Prostate gland (tissue), 2 donors: Measurements from ENCODE around the gene FSTL5.

ENCODE experiments used
- POLR2A ChIP-seq: fragments of 450-650 bp; IDR thresholded peaks from one replicate; pipeline ENCODE4 v1.6.1; 2016; ENCODE audit warnings: antibody characterized with exemption, mild to moderate bottlenecking
- POLR2AphosphoS5 ChIP-seq: sonication (generic); formaldehyde crosslinking; IDR thresholded peaks from one replicate; pipeline ENCODE4 v1.6.1; 2017; ENCODE audit warnings: antibody characterized with exemption
- TF ChIP-seq, protein P1 (sequence below), 4 experiments: fragments of 200-600 bp in 2 of 4; fragments of 450-650 bp in 2 of 4; sonication (generic) in 2 of 4; IDR thresholded peaks; 1 replicate in 3 of 4; 2 replicates in 1 of 4; pipeline ENCODE4 v1.5.1; 2016 to 2019; ENCODE audit warnings: antibody characterized with exemption in 4 of 4, mild to moderate bottlenecking in 2 of 4, moderate library complexity in 2 of 4

GRCh38 chr4:161393602-161394001, 770.2 kb downstream of the FSTL5 start:
- TF ChIP-seq, protein P1, sequence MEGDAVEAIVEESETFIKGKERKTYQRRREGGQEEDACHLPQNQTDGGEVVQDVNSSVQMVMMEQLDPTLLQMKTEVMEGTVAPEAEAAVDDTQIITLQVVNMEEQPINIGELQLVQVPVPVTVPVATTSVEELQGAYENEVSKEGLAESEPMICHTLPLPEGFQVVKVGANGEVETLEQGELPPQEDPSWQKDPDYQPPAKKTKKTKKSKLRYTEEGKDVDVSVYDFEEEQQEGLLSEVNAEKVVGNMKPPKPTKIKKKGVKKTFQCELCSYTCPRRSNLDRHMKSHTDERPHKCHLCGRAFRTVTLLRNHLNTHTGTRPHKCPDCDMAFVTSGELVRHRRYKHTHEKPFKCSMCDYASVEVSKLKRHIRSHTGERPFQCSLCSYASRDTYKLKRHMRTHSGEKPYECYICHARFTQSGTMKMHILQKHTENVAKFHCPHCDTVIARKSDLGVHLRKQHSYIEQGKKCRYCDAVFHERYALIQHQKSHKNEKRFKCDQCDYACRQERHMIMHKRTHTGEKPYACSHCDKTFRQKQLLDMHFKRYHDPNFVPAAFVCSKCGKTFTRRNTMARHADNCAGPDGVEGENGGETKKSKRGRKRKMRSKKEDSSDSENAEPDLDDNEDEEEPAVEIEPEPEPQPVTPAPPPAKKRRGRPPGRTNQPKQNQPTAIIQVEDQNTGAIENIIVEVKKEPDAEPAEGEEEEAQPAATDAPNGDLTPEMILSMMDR (IDR thresholded peaks at IDR 0.05): no peak
- TF ChIP-seq POLR2AphosphoS5: no peak
- TF ChIP-seq POLR2A: no peak
